HEK293T (cell line): ENCODE results near the gene CHD2.

Experiments
- CTCF ChIA-PET: fragments of 350-600 bp; formaldehyde crosslinking; extraction: SDS; loops from one replicate; lab custom pipeline; 2021; ENCODE audit warnings: antibody characterized with exemption, inconsistent platforms; lab: Yijun Ruan, JAX
- POLR2A ChIA-PET: fragments of 350-600 bp; formaldehyde crosslinking; extraction: SDS; loops from one replicate; lab custom pipeline; 2020; ENCODE audit warnings: antibody characterized with exemption, inconsistent platforms; lab: Yijun Ruan, JAX
- DNase-seq: peaks from one replicate; pipeline ENCODE4 v3.0.0; 2012; ENCODE audit warnings: mixed read lengths; ENCODE audit errors: extremely low spot score
- BHLHE40 ChIP-seq: fragments of 450-650 bp; IDR thresholded peaks from 2 replicates; pipeline ENCODE4 v1.6.1; 2016; ENCODE audit warnings: mild to moderate bottlenecking, moderate library complexity, borderline replicate concordance
- FOXA1 ChIP-seq: fragments of 450-650 bp; IDR thresholded peaks from 2 replicates; pipeline ENCODE4 v1.6.1; 2016; ENCODE audit warnings: mild to moderate bottlenecking
- FOXK2 ChIP-seq: fragments of 450-650 bp; IDR thresholded peaks from 2 replicates; pipeline ENCODE4 v1.6.1; 2016; ENCODE audit warnings: mild to moderate bottlenecking
- FOXM1 ChIP-seq: fragments of 450-650 bp; IDR thresholded peaks from 2 replicates; pipeline ENCODE4 v1.6.1; 2017; ENCODE audit warnings: mild to moderate bottlenecking, borderline replicate concordance

CHD2 gene

GRCh38 chr15:93076217-93076616, 176.1 kb downstream of the CHD2 start:
- no peak for DNase-seq
- POLR2A ChIA-PET = interaction anchor here (1.5 kb wide), 1 partner anchor 11 kb away, joined by 4 read pairs; no protein-coding TSS in a partner anchor
- no peak for TF ChIP-seq FOXM1
- CTCF ChIA-PET = interaction anchor here (1.0 to 4.5 kb wide), 2 partner anchors 11 to 46 kb away, joined by 5 to 44 read pairs; partner anchors contain the start of gene RGMA

GRCh38 chr15:93076875-93077274, 176.8 kb downstream of the CHD2 start:
- ChIA-PET POLR2A (interaction anchor here (1.5 kb wide), 1 partner anchor 11 kb away, joined by 4 read pairs; no protein-coding TSS in a partner anchor), CTCF (interaction anchor here (1.0 to 4.5 kb wide), 2 partner anchors 10 to 46 kb away, joined by 5 to 44 read pairs; partner anchors contain the start of gene RGMA)
- no peak for TF ChIP-seq FOXK2
- TF ChIP-seq BHLHE40 = no peak
- no peak for TF ChIP-seq FOXA1
- no peak for DNase-seq
